Neural cell (in vitro differentiated cells): ENCODE data around the gene DCXR.

ENCODE experiments used
- EP300 ChIP-seq: fragments of 450-650 bp; conservative IDR thresholded peaks from 2 replicates; pipeline ENCODE4 v1.6.1; 2014; ENCODE audit warnings: antibody characterized with exemption, mild to moderate bottlenecking, moderate library complexity; ENCODE audit not compliant: poor library complexity, severe bottlenecking
- EZH2 ChIP-seq: fragments of 200-600, 300-800 bp; shearing (Covaris generic), sonication (generic); IDR thresholded peaks from 2 replicates; pipeline ENCODE4 v1.6.1; 2014; ENCODE audit warnings: antibody characterized with exemption, low read length, borderline replicate concordance, mild to moderate bottlenecking; ENCODE audit not compliant: insufficient read depth, poor library complexity, severe bottlenecking
- POLR2AphosphoS5 ChIP-seq: IDR thresholded peaks from 2 replicates; pipeline ENCODE4 v1.6.1; 2012
- RAD21 ChIP-seq: fragments of 450-650 bp; conservative IDR thresholded peaks from 2 replicates; pipeline ENCODE4 v1.6.1; 2014; ENCODE audit warnings: antibody characterized with exemption, mild to moderate bottlenecking, moderate library complexity
- SMC3 ChIP-seq: fragments of 450-650 bp; conservative IDR thresholded peaks from 2 replicates; pipeline ENCODE4 v1.6.1; 2014; ENCODE audit warnings: antibody characterized with exemption, mild to moderate bottlenecking, moderate library complexity; ENCODE audit not compliant: poor library complexity
- TF ChIP-seq, protein P1 (sequence below): fragments of 450-650 bp; IDR thresholded peaks from 2 replicates; pipeline ENCODE4 v1.5.1; 2014; ENCODE audit warnings: antibody characterized with exemption, mild to moderate bottlenecking, moderate library complexity; ENCODE audit not compliant: poor library complexity, severe bottlenecking

DNA sequence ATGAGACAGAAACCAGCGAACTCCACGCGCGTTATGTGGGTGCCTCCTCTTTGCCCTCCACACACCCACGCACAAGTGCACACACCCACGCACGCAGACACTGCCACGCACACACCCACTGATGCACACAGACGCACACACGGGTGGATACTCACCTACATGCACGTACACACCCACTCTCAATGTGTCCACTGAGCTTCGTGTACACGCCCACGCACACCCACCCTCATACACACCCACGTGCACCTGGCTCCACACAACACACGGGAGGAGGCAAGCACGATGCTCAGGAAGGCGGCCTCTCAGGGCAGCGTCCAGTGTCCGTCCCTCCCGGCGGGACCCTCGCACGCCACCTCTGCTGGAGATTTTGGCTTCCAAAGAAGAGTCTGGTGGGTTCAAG lies 9.9 kb upstream of the DCXR start:
- TF ChIP-seq, protein P1, sequence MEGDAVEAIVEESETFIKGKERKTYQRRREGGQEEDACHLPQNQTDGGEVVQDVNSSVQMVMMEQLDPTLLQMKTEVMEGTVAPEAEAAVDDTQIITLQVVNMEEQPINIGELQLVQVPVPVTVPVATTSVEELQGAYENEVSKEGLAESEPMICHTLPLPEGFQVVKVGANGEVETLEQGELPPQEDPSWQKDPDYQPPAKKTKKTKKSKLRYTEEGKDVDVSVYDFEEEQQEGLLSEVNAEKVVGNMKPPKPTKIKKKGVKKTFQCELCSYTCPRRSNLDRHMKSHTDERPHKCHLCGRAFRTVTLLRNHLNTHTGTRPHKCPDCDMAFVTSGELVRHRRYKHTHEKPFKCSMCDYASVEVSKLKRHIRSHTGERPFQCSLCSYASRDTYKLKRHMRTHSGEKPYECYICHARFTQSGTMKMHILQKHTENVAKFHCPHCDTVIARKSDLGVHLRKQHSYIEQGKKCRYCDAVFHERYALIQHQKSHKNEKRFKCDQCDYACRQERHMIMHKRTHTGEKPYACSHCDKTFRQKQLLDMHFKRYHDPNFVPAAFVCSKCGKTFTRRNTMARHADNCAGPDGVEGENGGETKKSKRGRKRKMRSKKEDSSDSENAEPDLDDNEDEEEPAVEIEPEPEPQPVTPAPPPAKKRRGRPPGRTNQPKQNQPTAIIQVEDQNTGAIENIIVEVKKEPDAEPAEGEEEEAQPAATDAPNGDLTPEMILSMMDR, result no peak
- TF ChIP-seq EZH2 (no peak), EP300 (no peak), POLR2AphosphoS5 (no peak), SMC3 (no peak), RAD21 (no peak)
